Activated CD4-positive, alpha-beta T cell treated with anti-CD3 and anti-CD28 coated beads, Interleukin-2, amount 10 ng/mL, durations not matched to agents 24 days and 14 days (primary cell): ENCODE results near the gene FXYD7. TPM values are rescaled to one million over a fixed set of nuclear protein-coding genes. Genes with fewer than 3 reads are reported as not detected.
"Not testable (repeated sequence)": the region's sequence is repeated elsewhere in the genome, so short reads cannot be mapped to it uniquely, and the experiment has no call there.

Source experiments
- DNase-seq: peaks from one replicate; pipeline ENCODE4 v3.0.0; 2022
- H3K27ac Mint-ChIP-seq: one replicate; pipeline ENCODE4 v1.8.0; 2022; ENCODE audit warnings: mild to moderate bottlenecking, mixed read lengths
- H3K27me3 Mint-ChIP-seq: one replicate; pipeline ENCODE4 v1.8.0; 2022; ENCODE audit warnings: mixed read lengths
- H3K36me3 Mint-ChIP-seq: one replicate; pipeline ENCODE4 v1.8.0; 2022; ENCODE audit warnings: low read depth, mild to moderate bottlenecking, mixed read lengths
- H3K4me1 Mint-ChIP-seq: one replicate; pipeline ENCODE4 v1.8.0; 2021; ENCODE audit warnings: mixed read lengths
- H3K4me3 Mint-ChIP-seq: one replicate; pipeline ENCODE4 v1.8.0; 2022; ENCODE audit warnings: mild to moderate bottlenecking, moderate library complexity, mixed read lengths
- H3K9me3 Mint-ChIP-seq: one replicate; pipeline ENCODE4 v1.8.0; 2021; ENCODE audit warnings: mixed read lengths
- intact Hi-C: fragments of 100-400 bp; cut with micrococcal nuclease; formaldehyde crosslinking; loops from one replicate; pipeline ENCODE4 v1.15.1; 2023
- total RNA-seq: library from RNA; stranded (reverse); gene quantifications from 2 replicates; pipeline ENCODE4 v1.2.3, GENCODE V29; 2022

FXYD7 gene
- total RNA-seq, 1 donor from 2014 or later, result 0.23 TPM

- no peaks in the 10 kb centered on the region for H3K36me3 Mint-ChIP-seq
- peak; percentile 97 for DNase-seq
- peak overlapping the region; percentile 87 for H3K4me3 Mint-ChIP-seq
- no peaks in the 10 kb centered on the region for H3K9me3 Mint-ChIP-seq
- peaks cover 23% of the 10 kb centered on the region for H3K27me3 Mint-ChIP-seq
- intact Hi-C loops, result loop anchor here (1.0 kb wide), 2 partner anchors 14 to 127 kb away; partner anchors contain the start of gene USF2
- H3K27ac Mint-ChIP-seq, result peak overlapping the region; percentile 83
- peaks cover 31% of the 10 kb centered on the region for H3K4me1 Mint-ChIP-seq
These were observed 1.9 kb upstream of the FXYD7 start for GRCh38 chr19:35140962-35141836.

- peaks cover 22% of the 10 kb centered on the region for H3K27me3 Mint-ChIP-seq
- peak; percentile 63 for DNase-seq
- H3K4me1 Mint-ChIP-seq, result peaks cover 31% of the 10 kb centered on the region
- H3K4me3 Mint-ChIP-seq, result peak overlapping the region; percentile 87
- no peaks in the 10 kb centered on the region for H3K9me3 Mint-ChIP-seq
- peak overlapping the region; percentile 83 for H3K27ac Mint-ChIP-seq
- intact Hi-C loops, result loop anchor here (1.0 kb wide), 2 partner anchors 13 to 126 kb away; partner anchors contain the start of gene USF2
- no peaks in the 10 kb centered on the region for H3K36me3 Mint-ChIP-seq
These were observed 1.0 kb upstream of the FXYD7 start for GRCh38 chr19:35141837-35142605.

GRCh38 chr19:35142606-35143230 lies 337 bp upstream of the FXYD7 start:
- intact Hi-C loops, result no loop called here
- Mint-ChIP-seq H3K4me1 (peaks cover 30% of the 10 kb centered on the region), H3K9me3 (no peaks in the 10 kb centered on the region), H3K36me3 (no peaks in the 10 kb centered on the region), H3K4me3 (peak overlapping the region; percentile 87), H3K27ac (no peak overlapping the region), H3K27me3 (peaks cover 17% of the 10 kb centered on the region)
- peak; percentile 92 for DNase-seq

GRCh38 chr19:35143818-35144217 lies 763 bp downstream of the FXYD7 start:
- H3K4me1 Mint-ChIP-seq, result peaks cover 30% of the 10 kb centered on the region
- intact Hi-C loops, result no loop called here
- no peak overlapping the region for H3K27ac Mint-ChIP-seq
- H3K36me3 Mint-ChIP-seq, result no peaks in the 10 kb centered on the region
- peak overlapping the region; percentile 0 for H3K4me3 Mint-ChIP-seq
- peaks cover 17% of the 10 kb centered on the region for H3K27me3 Mint-ChIP-seq
- no peaks in the 10 kb centered on the region for H3K9me3 Mint-ChIP-seq
- no peak for DNase-seq

- Mint-ChIP-seq H3K27me3 (peaks cover 17% of the 10 kb centered on the region), H3K27ac (no peak overlapping the region), H3K4me3 (no peak overlapping the region), H3K4me1 (peaks cover 30% of the 10 kb centered on the region), H3K9me3 (no peaks in the 10 kb centered on the region), H3K36me3 (no peaks in the 10 kb centered on the region)
- DNase-seq, result no peak
- intact Hi-C loops, result no loop called here
These were observed 1.2 kb downstream of the FXYD7 start for GRCh38 chr19:35144259-35144599.

- DNase-seq, result peak; percentile 75
- H3K27ac Mint-ChIP-seq, result no peak overlapping the region
- intact Hi-C loops, result no loop called here
- H3K4me3 Mint-ChIP-seq, result no peak overlapping the region
- H3K36me3 Mint-ChIP-seq, result no peaks in the 10 kb centered on the region
- peaks cover 30% of the 10 kb centered on the region for H3K4me1 Mint-ChIP-seq
- no peaks in the 10 kb centered on the region for H3K9me3 Mint-ChIP-seq
- peaks cover 17% of the 10 kb centered on the region for H3K27me3 Mint-ChIP-seq
These were observed 1.8 kb downstream of the FXYD7 start for GRCh38 chr19:35144600-35145436.

GRCh38 chr19:35146746-35147459 lies 3.8 kb downstream of the FXYD7 start:
- intact Hi-C loops, result no loop called here
- DNase-seq, result no peak
- peaks cover 12% of the 10 kb centered on the region for H3K27me3 Mint-ChIP-seq

GRCh38 chr19:35149463-35149862 lies 6.4 kb downstream of the FXYD7 start:
- DNase-seq, result no peak
- H3K4me3 Mint-ChIP-seq, result no peak overlapping the region
- H3K4me1 Mint-ChIP-seq, result peaks cover 18% of the 10 kb centered on the region
- no peak overlapping the region for H3K27ac Mint-ChIP-seq
- H3K36me3 Mint-ChIP-seq, result peaks cover 2% of the 10 kb centered on the region
- H3K27me3 Mint-ChIP-seq, result peaks cover 9% of the 10 kb centered on the region
- H3K9me3 Mint-ChIP-seq, result no peaks in the 10 kb centered on the region
- intact Hi-C loops, result no loop called here

More at GRCh38 chr19:35146746-35147459, 3.8 kb downstream of the FXYD7 start:
- no peaks in the 10 kb centered on the region for H3K36me3 Mint-ChIP-seq
- peaks cover 18% of the 10 kb centered on the region for H3K4me1 Mint-ChIP-seq
- no peak overlapping the region for H3K27ac Mint-ChIP-seq
- H3K4me3 Mint-ChIP-seq, result no peak overlapping the region
- no peaks in the 10 kb centered on the region for H3K9me3 Mint-ChIP-seq

- H3K9me3 Mint-ChIP-seq, result no peaks in the 10 kb centered on the region
- DNase-seq, result no peak
- no peak overlapping the region for H3K27ac Mint-ChIP-seq
- peaks cover 4% of the 10 kb centered on the region for H3K27me3 Mint-ChIP-seq
- H3K4me1 Mint-ChIP-seq, result peaks cover 14% of the 10 kb centered on the region
- intact Hi-C loops, result no loop called here
- H3K4me3 Mint-ChIP-seq, result no peak overlapping the region
- peaks cover 7% of the 10 kb centered on the region for H3K36me3 Mint-ChIP-seq
These were observed 7.4 kb downstream of the FXYD7 start for GRCh38 chr19:35150445-35150844.

- no peak overlapping the region for H3K4me3 Mint-ChIP-seq
- H3K4me1 Mint-ChIP-seq, result peaks cover 22% of the 10 kb centered on the region
- intact Hi-C loops, result no loop called here
- no peak for DNase-seq
- peaks cover 4% of the 10 kb centered on the region for H3K27me3 Mint-ChIP-seq
- H3K9me3 Mint-ChIP-seq, result no peaks in the 10 kb centered on the region
- H3K36me3 Mint-ChIP-seq, result peaks cover 16% of the 10 kb centered on the region
- H3K27ac Mint-ChIP-seq, result no peak overlapping the region
These were observed 8.4 kb downstream of the FXYD7 start for GRCh38 chr19:35151273-35152065.

- Mint-ChIP-seq H3K27ac (peak overlapping the region; percentile 73), H3K4me1 (peaks cover 33% of the 10 kb centered on the region), H3K36me3 (peaks cover 31% of the 10 kb centered on the region), H3K4me3 (peak overlapping the region; percentile 100)
- not testable (repeated sequence) for H3K9me3 Mint-ChIP-seq, H3K27me3 Mint-ChIP-seq, DNase-seq
- intact Hi-C loops, result loop anchor here (1.0 kb wide), 1 partner anchor 53 kb away; no protein-coding TSS in a partner anchor
These were observed 10.1 kb downstream of the FXYD7 start for GRCh38 chr19:35153129-35153522.
